PC-3 (cell line): ENCODE results near the gene ABL2. TPM values are rescaled to one million over a fixed set of nuclear protein-coding genes. Genes with fewer than 3 reads are reported as not detected.
"Not testable (repeated sequence)": the region's sequence is repeated elsewhere in the genome, so short reads cannot be mapped to it uniquely, and the experiment has no call there.

Source experiments
- ATAC-seq: fragments of 200-7000 bp; cut with Tn5 transposase; 2 replicates; pipeline ENCODE4 v1.9.1; 2020; ENCODE audit warnings: mild to moderate bottlenecking, moderate library complexity
- BruUV-seq: library from RNA; stranded (reverse); fragments of 400-500 nt; replicated peaks from 2 replicates; lab custom pipeline; 2021; lab: Mats Ljungman, UMichigan
- CTCF ChIA-PET: fragments of 300-600 bp; sonication (Branson Sonifier 250); formaldehyde crosslinking; loops from one replicate; lab custom pipeline; 2022; ENCODE audit warnings: antibody characterized with exemption; lab: Charles Lee
- POLR2A ChIA-PET: fragments of 300-600 bp; sonication (Branson Sonifier 250); formaldehyde crosslinking; loops from one replicate; lab custom pipeline; 2022; ENCODE audit warnings: antibody characterized with exemption; ENCODE audit not compliant: unreplicated experiment; lab: Charles Lee
- DNase-seq: peaks from one replicate; pipeline ENCODE4 v3.0.0-alpha.2; 2015
- H2AFZ ChIP-seq: fragments of 300-600 bp; sonication (generic); 2 replicates; pipeline ENCODE4 v1.6.0; 2016; ENCODE audit warnings: antibody characterized with exemption, low read length
- H3F3A ChIP-seq: fragments of 300-600 bp; sonication (generic); one replicate; pipeline ENCODE4 v1.6.0; 2017; ENCODE audit warnings: antibody characterized with exemption, low read length, control low read depth, mild to moderate bottlenecking; ENCODE audit not compliant: unreplicated experiment
- H3K27ac ChIP-seq: fragments of 300-600 bp; sonication (generic); 2 replicates; pipeline ENCODE4 v1.5.1; 2016; ENCODE audit warnings: mild to moderate bottlenecking, low read length
- H3K27me3 ChIP-seq: fragments of 300-600 bp; sonication (generic); 2 replicates; pipeline ENCODE4 v1.6.1; 2016; ENCODE audit warnings: low read length, mixed read lengths
- H3K36me3 ChIP-seq: fragments of 300-600 bp; sonication (generic); 2 replicates; pipeline ENCODE4 v1.6.1; 2016; ENCODE audit warnings: low read depth, mixed run types, low read length, mixed read lengths
- H3K4me1 ChIP-seq: fragments of 300-600 bp; sonication (generic); 2 replicates; pipeline ENCODE4 v1.5.1; 2016; ENCODE audit warnings: low read length; ENCODE audit not compliant: insufficient read depth
- H3K4me2 ChIP-seq: fragments of 300-600 bp; sonication (generic); 2 replicates; pipeline ENCODE4 v1.6.0; 2016; ENCODE audit warnings: low read length
- H3K4me3 ChIP-seq: fragments of 300-600 bp; sonication (generic); 2 replicates; pipeline ENCODE4 v1.5.1; 2016; ENCODE audit warnings: mild to moderate bottlenecking, low read length, mixed read lengths
- H3K79me2 ChIP-seq: fragments of 300-600 bp; sonication (generic); 2 replicates; pipeline ENCODE4 v1.6.1; 2017; ENCODE audit warnings: low read length, mixed read lengths
- H3K9ac ChIP-seq: fragments of 300-600 bp; sonication (generic); 2 replicates; pipeline ENCODE4 v1.6.0; 2016; ENCODE audit warnings: mild to moderate bottlenecking, low read length
- H3K9me2 ChIP-seq: fragments of 300-600 bp; sonication (generic); replicated peaks from 2 replicates; pipeline ENCODE4 v1.6.1; 2016; ENCODE audit warnings: mixed run types, low read length, mixed read lengths
- H3K9me3 ChIP-seq: fragments of 300-600 bp; sonication (generic); 2 replicates; pipeline ENCODE4 v1.6.1; 2016; ENCODE audit warnings: low read length, mixed read lengths
- H4K20me1 ChIP-seq: fragments of 300-600 bp; sonication (generic); 2 replicates; pipeline ENCODE4 v1.6.1; 2016; ENCODE audit warnings: low read length, mixed read lengths
- EZH2 ChIP-seq: fragments of 300-600 bp; sonication (generic); IDR thresholded peaks from one replicate; pipeline ENCODE4 v1.6.1; 2017; ENCODE audit warnings: antibody characterized with exemption, mild to moderate bottlenecking, low read length; ENCODE audit not compliant: unreplicated experiment
- EZH2phosphoT487 ChIP-seq: fragments of 300-600 bp; sonication (generic); IDR thresholded peaks from 2 replicates; pipeline ENCODE4 v1.6.1; 2018; ENCODE audit warnings: mild to moderate bottlenecking, antibody characterized with exemption, low read length, borderline replicate concordance
- intact Hi-C: fragments of 100-400 bp; cut with micrococcal nuclease; formaldehyde crosslinking; loops from 2 replicates; pipeline ENCODE4 v1.9.0; 2023
- total RNA-seq: library from RNA; depleted of rRNA; stranded (reverse); fragments of >200 nt; gene quantifications from 2 replicates; pipeline ENCODE4 v1.2.3, GENCODE V29; 2014
- TF ChIP-seq, protein P1 (sequence below): fragments of 300-600 bp; sonication (generic); conservative IDR thresholded peaks from 2 replicates; pipeline ENCODE4 v1.5.1; 2017; ENCODE audit warnings: antibody characterized with exemption, low read depth, mild to moderate bottlenecking, low read length

ABL2 gene
- total RNA-seq, 1 experiment from 2014 or later, result 15.9 TPM

DNA sequence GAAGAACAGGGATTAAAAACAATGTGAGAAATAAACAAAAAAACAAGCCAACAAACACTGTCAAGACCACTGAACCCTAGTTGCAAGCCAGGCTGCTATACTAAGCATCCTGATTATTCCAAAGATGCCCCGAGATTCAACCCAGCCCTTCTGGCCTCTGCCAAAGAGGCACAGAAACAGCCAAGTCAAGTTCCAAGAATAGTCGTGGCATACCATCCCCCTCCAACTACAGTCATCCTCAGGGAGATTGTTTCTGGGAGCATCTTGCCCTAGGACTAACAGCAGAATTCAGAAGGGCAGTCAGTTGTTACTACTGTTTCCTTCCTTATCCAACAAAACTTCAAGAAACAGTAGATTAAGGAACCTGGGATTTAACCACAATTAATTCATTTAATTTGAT, 52.3 kb downstream of the ABL2 start:
- ChIA-PET CTCF (no interaction called here), POLR2A (no interaction called here)
- Histone ChIP-seq H3K4me2 (no peak overlapping the region), H4K20me1 (no peaks in the 10 kb centered on the region), H3K27me3 (no peaks in the 10 kb centered on the region), H2AFZ (no peak overlapping the region), H3K9me3 (no peaks in the 10 kb centered on the region), H3K27ac (no peak overlapping the region), H3K36me3 (no peaks in the 10 kb centered on the region), H3K9ac (no peak overlapping the region), H3K9me2 (no peaks in the 10 kb centered on the region), H3K4me1 (peaks cover 9% of the 10 kb centered on the region), H3K79me2 (peaks cover 45% of the 10 kb centered on the region), H3F3A (no peaks in the 10 kb centered on the region), H3K4me3 (no peak overlapping the region)
- intact Hi-C loops, result no loop called here
- TF ChIP-seq EZH2, result no peak
- TF ChIP-seq, protein P1, sequence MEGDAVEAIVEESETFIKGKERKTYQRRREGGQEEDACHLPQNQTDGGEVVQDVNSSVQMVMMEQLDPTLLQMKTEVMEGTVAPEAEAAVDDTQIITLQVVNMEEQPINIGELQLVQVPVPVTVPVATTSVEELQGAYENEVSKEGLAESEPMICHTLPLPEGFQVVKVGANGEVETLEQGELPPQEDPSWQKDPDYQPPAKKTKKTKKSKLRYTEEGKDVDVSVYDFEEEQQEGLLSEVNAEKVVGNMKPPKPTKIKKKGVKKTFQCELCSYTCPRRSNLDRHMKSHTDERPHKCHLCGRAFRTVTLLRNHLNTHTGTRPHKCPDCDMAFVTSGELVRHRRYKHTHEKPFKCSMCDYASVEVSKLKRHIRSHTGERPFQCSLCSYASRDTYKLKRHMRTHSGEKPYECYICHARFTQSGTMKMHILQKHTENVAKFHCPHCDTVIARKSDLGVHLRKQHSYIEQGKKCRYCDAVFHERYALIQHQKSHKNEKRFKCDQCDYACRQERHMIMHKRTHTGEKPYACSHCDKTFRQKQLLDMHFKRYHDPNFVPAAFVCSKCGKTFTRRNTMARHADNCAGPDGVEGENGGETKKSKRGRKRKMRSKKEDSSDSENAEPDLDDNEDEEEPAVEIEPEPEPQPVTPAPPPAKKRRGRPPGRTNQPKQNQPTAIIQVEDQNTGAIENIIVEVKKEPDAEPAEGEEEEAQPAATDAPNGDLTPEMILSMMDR, result no peak
- no peak for TF ChIP-seq EZH2phosphoT487
- no TSS peak for BruUV-seq
- no peak for DNase-seq
- ATAC-seq, result no peak

DNA sequence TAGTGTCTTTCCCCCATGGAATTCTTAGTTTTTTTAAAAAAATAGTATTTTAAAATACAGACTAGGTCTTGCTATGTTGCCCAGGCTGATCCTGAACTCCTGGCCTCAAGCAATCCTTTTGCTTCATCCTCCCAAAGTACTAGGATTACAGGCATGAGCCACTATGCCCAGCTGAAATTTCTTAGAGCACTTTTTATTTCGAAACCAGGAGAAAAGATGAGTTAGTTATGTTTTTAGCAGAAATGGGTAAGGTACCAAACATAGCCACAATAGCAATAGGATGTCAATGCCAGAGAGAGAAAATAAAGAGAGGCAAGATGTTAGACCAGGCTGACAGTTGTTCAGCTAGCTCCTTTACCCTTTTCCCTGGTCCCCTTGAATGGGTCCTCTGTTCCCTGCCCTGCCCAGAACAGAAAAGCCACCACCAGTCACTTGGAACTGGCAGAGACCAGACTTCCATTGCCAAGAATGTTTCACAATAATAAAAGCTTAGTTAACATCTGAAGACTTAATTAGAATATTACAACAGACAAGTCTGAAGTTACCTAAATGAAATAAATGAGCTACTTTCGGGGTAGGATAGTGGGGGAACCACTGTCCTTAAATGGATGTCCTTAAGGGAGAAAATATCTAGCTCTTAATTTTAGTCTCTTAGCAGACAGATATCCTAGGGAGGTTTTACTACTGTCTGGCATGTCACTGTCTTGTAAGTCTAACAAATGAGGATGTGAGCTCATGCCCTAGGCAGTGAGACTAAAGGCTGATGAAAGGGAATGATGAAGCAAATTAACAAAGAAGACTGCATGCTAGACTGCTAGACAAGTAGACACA, 54.3 kb downstream of the ABL2 start:
- H3K4me2 ChIP-seq, result no peak overlapping the region
- intact Hi-C loops, result no loop called here
- H3K4me1 ChIP-seq, result peaks cover 10% of the 10 kb centered on the region
- H3F3A ChIP-seq, result no peaks in the 10 kb centered on the region
- ATAC-seq (no peak), DNase-seq (peak; percentile 9)
- no peaks in the 10 kb centered on the region for H3K9me2 ChIP-seq
- no peaks in the 10 kb centered on the region for H3K27me3 ChIP-seq
- no peak for TF ChIP-seq EZH2
- no peak for TF ChIP-seq EZH2phosphoT487
- TF ChIP-seq, protein P1, result no peak
- no peaks in the 10 kb centered on the region for H3K9me3 ChIP-seq
- peaks cover 53% of the 10 kb centered on the region for H3K79me2 ChIP-seq
- H3K36me3 ChIP-seq, result no peaks in the 10 kb centered on the region
- CTCF ChIA-PET, result no interaction called here
- H3K4me3 ChIP-seq, result no peak overlapping the region
- no TSS peak for BruUV-seq
- POLR2A ChIA-PET, result no interaction called here
- H2AFZ ChIP-seq, result no peak overlapping the region
- no peak overlapping the region for H3K9ac ChIP-seq
- H3K27ac ChIP-seq, result no peak overlapping the region; the same call in 1 of the 2 replicates
- no peaks in the 10 kb centered on the region for H4K20me1 ChIP-seq

DNA sequence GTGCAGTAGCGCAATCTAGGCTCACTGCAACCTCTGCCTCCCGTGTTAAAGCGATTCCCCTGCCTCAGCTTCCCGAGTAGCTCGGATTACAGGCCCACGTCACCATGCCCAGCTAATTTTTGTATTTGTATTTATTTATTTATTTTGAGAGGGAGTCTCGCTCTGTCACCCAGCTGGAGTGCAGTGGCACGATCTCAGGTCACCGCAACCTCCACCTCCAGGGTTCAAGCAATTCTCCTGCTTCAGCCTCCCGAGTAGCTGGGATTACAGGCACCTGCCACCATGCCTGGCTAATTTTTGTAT, 59.1 kb downstream of the ABL2 start:
- H3K36me3 ChIP-seq, POLR2A ChIA-PET, CTCF ChIA-PET, H3K9me2 ChIP-seq, H3K9ac ChIP-seq, intact Hi-C loops, BruUV-seq, DNase-seq, ATAC-seq, H3F3A ChIP-seq, H3K4me2 ChIP-seq, H2AFZ ChIP-seq, H3K9me3 ChIP-seq, H3K4me3 ChIP-seq, H3K27me3 ChIP-seq, H4K20me1 ChIP-seq: not testable (repeated sequence)
- H3K79me2 ChIP-seq, result peaks cover 65% of the 10 kb centered on the region
- peak overlapping the region; percentile 47; the same call in 1 of the 2 replicates for H3K27ac ChIP-seq
- H3K4me1 ChIP-seq, result peaks cover 21% of the 10 kb centered on the region; the same call in 1 of the 2 replicates
